IPS-18c (cell line): ENCODE results near the gene VMAC.
"Not testable (repeated sequence)": the region's sequence is repeated elsewhere in the genome, so short reads cannot be mapped to it uniquely, and the experiment has no call there.

Source experiments
- H3K4me3 ChIP-seq: 2 replicates; pipeline ENCODE4 v1.7.0; 2013; ENCODE audit warnings: low read depth, mild to moderate bottlenecking, low read length, moderate library complexity; ENCODE audit not compliant: insufficient read depth
- H3K9me3 ChIP-seq: one replicate; pipeline ENCODE4 v1.6.1; 2013; ENCODE audit warnings: mild to moderate bottlenecking, low read length, moderate library complexity; ENCODE audit not compliant: control insufficient read depth, insufficient read depth

VMAC gene, protein sequence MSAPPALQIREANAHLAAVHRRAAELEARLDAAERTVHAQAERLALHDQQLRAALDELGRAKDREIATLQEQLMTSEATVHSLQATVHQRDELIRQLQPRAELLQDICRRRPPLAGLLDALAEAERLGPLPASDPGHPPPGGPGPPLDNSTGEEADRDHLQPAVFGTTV

DNA sequence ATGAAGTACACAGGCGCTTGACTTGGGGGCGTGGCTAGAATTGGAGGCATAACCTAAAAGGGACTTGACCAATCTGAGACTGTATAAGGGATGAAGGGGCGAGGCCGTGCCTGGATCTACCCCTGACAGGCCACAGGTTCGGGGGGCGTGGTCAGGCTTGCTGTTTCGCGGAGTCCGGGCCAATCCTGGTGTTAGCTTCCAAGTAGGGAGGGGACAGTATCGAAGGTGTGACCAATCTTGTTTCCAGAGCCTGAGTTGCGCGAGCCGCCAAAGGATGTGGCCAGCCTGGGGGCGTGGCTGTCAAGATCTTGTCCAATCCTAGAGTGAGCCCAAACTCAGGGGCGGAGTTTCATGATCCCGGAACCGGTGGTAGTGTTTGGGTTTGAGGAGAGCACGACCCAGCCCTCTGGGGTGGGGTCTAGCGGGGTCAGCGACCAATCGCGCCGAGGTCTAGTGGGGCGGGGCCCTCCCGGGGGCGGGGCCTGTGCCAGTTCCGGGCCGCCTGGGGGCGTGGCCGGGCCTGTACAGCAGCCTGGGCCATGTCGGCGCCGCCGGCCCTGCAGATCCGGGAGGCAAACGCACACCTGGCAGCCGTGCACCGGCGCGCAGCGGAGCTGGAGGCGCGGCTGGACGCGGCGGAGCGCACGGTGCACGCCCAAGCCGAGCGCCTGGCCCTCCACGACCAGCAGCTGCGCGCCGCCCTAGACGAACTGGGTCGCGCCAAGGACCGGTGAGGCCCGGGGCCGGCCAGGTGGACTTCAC, at the start of gene VMAC:
VMAC (plus strand) TSS at position 521 of the 762 bp plus-strand sequence; CDS start at position 540, 19 bp downstream.
- peak within 1 kb of the TSS; percentile 99 for H3K4me3 ChIP-seq
- no peaks in the 10 kb centered on the region for H3K9me3 ChIP-seq

DNA sequence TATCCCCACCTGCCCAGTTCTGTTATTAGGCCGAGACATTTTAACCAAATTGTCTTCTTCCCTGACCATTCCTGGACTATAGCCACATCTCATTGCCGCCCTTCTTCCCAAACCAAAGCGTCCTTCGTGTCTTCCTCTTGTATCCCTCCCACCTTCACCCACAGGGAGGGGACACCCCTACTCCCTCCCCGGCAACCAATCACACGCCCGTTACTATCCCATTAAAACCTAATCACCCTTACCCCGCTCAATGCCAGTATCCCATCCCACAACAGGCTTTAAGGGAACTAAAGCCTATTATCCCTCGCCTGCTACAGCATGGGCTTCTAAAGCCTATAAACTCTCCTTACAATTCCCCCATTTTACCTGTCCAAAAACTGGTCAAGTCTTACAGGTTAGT, 49.5 kb upstream of the VMAC start:
- not testable (repeated sequence) for H3K9me3 ChIP-seq, H3K4me3 ChIP-seq

DNA sequence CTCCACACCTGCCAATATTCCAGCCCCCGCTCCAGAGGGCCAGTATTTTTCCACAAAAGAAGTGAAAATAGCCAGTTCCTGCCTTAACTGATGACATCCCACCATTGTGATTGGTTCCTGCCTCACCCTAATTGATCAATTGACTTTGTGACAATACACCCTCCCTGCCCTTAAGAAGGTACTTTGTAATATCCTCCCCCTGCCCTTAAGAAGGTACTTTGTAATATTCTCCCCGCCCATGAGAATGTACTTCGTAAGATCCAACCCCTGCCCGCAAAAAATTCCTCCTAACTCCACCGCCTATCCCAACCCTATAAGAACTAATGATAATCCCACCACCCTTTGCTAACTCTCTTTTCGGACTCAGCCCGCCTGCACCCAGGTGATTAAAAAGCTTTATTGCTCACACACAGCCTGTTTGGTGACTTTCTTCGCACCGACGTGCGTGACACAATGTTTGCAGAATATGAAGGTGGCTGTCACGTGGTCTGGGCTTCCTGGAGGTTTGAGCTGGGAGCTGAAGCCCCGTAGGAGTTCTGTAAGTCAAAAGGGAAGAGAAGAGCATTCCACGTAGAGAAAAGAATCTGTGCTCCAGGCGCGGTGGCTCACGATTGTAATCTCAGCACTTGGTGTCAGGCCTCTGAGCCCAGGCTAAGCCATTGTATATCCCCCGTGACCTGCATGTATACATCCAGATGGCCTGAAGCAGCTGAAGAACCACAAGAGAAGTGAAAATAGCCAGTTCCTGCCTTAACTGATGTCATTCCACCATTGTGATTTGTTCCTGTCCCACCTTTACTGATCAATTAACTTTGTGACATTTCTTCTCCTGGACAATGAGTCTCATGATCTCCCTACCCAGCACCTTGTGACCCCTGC, 47.2 kb upstream of the VMAC start:
- Histone ChIP-seq H3K4me3 (no peak overlapping the region), H3K9me3 (no peaks in the 10 kb centered on the region)

DNA sequence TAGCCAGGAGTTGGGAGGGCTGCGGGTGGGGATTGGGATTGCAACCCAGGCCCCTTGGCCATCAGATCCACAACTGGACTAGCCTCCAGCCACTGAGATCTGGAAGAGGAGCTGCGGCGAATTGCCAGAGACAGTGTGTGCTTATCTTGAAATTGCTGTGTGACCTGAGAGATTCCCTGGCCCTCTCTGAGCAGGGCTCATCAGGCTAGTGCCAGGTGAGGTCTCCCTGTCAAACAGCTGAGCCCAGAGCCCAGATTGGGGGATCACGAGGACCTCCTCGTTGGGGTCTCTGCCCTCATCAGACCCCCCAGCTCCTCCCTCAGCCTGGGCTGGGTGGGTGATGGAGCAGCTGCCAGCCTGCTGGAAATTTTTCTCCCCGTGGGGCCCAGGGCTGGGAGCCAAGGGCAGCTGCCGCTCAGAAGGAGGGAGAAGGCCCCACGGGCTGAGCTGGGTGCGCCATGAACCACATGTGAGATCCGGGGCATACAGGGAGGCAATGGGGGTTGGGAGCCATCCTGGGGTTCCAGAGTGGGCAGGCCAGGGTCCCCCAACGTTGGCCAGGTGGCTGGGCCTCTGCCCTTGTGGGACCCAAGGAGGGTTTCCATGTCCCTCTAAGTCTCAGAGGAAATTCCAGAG, 41.5 kb upstream of the VMAC start:
- H3K9me3 ChIP-seq: no peaks in the 10 kb centered on the region
- H3K4me3 ChIP-seq: no peak overlapping the region

DNA sequence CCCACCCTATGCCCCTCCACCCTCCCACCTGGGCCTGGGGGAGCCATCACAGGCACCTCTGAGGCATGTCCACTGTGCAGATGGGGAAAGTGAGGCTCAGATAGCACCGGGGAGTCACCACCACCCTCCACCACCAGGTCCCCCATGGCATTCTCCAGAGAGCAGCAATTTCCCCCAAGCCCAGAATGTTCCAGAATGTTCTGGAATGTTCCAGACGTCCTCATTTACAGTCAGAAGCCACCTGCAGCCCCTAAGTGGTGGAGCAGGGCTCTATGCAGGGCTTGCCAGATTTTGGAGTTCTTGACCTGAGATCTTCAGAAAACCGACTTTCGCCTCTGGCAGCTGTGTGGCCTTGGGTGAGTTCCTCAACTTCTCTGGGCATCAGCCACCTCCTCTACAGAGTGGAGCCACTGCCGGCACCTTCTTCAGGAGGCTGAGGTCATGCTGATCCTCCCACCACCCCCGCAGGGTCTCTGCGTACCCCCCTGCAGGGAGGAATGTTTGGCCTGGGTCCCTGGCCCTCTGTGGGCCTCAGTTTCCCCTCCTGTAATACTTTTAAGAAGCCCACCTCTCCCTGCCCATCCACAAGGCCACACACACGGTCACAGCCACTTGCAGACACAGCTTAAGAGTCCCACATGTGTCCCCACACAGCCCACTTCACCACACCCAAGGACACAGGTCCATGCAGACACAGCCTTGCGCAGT, 40.5 kb upstream of the VMAC start:
- no peak overlapping the region for H3K4me3 ChIP-seq
- H3K9me3 ChIP-seq: no peaks in the 10 kb centered on the region

DNA sequence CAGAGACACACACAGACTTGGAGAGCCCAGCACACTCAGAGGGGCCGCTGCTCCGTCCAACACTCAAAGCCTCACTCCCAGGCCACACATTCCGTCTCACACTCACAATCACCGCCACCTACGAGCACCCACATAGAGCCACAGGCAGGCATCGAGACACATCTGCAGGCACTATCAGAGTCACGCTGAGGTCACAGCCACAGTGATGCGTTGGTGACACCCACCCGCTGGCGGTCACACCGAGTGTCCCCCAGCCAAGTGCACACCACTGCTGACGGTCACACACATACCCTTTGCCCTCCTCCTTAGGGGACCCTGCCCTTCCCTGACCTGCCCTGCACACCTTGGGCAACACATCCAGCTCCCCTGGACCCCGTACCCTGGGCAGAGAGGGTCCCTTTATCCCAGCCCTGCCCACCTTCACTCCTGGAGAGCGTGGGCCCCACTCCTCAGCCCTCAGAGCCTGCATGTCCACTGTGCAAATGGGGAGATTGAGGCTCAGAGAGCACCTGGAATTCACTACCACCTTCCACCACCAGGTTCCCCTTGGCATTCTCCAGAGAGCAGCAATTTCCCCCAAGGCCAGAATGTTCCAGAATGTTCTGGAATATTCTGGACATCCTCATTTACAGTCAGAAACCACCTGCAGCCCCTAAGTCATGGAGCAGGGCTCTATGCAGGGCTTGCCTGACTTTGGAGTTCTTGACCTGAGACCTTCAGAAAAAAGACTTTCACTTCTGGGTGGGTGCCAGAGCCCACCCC, 39.8 kb upstream of the VMAC start:
- Histone ChIP-seq H3K4me3 (no peak overlapping the region), H3K9me3 (no peaks in the 10 kb centered on the region)

DNA sequence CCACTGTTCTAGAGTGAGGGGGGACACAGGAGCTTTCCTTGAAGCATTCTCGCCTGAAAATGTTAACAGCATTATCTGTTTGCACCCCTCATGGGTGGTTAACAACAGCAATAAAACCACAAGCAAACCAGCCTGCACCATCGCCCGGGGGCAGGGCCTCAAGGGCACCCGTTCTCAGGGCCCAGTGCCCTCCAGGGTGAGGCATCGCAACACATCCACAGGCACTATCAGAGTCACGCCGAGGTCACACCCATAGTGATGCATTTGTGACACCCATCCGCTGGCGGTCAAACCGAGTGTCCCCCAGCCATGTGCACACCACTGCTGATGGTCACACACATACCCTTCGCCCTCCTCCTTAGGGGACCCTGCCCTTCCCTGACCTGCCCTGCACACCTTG, 38.9 kb upstream of the VMAC start:
- no peaks in the 10 kb centered on the region for H3K9me3 ChIP-seq
- no peak overlapping the region for H3K4me3 ChIP-seq

DNA sequence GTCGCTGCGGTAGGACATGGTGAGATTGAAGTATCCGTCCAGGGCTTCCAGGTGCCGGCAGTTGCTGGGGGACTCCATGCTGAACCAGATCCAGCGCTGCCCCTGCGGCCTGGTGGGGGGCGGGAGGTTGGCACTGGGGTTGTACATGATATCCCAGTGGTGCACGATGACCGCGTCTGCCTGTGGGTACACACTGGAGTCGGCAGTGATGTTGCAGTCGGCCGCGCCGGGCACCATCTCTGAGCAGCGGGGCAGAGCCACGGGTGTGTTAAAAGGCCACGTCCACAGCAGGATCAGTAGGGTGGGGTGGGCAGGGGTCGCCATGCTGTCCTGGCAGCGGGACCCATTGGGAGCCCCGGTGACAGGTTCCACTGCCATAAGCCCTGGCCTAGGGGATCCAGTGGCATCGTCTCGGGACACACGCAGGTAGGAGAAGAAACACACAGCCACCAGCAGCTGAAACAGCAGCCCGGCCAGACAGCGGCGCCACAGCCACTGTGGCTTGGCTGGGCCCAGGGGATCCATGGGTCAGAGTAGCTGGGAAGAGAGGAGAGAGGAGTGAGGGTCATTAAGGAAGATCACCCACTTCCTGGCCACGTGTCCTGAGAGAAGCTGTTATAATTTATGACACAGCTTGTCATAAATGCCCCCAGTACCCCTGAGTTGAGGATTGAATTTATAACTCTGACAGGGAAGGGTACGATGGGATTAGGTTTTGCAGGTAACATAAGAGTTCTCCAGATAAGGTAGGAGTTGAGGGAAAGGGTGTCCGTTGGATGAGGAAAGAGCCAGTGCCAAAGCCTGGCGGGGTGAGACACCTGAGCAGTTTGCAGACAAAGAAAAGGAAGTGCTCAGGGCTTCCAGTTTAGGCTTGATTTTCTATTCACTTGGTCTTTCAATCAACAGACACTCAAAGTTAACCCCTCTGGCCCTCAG, 37.2 kb upstream of the VMAC start:
- no peak overlapping the region for H3K4me3 ChIP-seq

DNA sequence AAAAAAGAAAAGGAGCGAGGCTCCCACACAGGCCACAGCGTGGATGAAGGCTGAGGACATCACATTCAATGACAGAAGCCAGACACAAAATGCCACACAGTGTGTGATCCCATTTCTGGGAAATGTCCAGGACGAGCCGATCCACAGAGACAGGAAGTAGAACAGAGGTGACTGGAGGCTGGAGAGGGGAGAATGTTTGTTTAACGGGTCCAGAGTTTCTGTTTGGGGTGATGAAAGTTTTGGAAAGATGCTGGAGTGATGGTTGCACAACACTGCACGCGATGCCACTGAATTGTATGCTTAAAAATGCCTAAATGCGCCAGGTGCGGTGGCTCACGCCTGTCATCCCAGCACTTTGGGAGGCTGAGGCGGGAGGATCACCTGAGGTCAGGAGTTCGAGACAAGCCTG, 33.7 kb upstream of the VMAC start:
- Histone ChIP-seq H3K4me3 (no peak overlapping the region), H3K9me3 (no peaks in the 10 kb centered on the region)

More for the DNA sequence above, 37.2 kb upstream of the VMAC start:
- H3K9me3 ChIP-seq: no peaks in the 10 kb centered on the region

DNA sequence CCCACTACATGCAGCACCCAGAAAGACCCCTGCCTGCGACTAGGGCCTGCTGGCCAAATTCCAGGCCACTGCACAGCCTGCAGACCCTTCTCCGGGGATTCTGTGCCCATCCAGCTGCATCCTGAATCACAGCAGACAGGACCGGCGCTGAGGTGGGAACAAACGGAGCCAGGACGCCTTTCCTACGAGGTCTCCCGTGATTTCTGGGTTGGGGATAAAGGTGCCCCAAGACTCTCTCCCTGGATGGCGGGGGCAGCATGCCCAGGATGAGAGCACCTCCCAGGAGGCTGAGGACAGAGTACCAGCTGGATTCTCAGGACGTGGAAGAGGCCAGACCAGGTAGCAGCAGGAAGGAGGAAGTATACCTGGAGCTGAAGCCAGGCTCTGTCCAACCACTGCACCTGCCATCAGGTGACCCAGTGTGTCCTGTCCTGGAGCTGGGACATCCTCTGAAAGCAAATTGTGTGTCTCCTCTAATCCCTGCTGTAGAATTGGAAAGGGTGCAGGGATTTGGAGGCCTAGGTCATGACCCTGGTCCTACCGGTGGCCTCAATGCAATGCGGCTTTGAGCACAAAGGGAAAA, 31.0 kb upstream of the VMAC start:
- Histone ChIP-seq H3K9me3 (no peaks in the 10 kb centered on the region), H3K4me3 (no peak overlapping the region)

DNA sequence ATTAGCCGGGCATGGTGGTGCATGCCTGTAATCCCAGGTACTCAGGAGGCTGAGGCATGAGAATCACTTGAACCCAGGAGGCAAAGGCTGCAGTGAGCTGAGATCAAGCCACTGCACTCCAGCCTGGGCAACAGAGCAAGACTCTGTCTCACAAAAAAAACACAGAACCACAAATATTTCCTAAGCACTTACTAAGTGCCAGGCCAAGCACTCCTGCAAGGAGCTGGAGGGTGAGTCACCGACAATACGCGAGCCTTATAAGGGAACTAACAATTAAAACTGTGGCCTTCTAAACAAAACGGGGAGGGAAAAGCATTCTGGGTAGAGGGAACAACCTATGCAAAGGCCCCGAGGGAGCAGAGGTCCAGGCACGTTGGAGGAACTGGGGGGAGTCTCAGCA, 30.2 kb upstream of the VMAC start:
- H3K4me3 ChIP-seq, H3K9me3 ChIP-seq: not testable (repeated sequence)

DNA sequence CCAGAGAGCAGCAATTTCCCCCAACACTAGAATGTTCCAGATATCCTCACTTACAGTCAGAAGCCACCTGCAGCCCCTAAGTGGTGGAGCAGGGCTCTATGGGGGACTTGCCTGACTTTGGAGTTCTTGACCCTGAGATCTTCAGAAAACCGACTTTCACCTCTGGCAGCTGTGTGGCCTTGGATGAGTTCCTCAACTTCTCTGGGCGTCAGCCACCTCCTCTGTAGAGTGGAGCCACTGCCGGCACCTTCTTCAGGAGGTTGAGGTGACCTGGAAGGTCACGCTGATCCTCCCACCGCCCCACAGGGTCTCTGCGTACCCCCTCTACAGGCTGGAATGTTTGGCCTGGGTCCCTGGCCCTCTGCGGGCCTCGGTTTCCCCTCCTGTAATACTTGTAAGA, 27.2 kb upstream of the VMAC start:
- no peaks in the 10 kb centered on the region for H3K9me3 ChIP-seq
- H3K4me3 ChIP-seq: no peak overlapping the region

DNA sequence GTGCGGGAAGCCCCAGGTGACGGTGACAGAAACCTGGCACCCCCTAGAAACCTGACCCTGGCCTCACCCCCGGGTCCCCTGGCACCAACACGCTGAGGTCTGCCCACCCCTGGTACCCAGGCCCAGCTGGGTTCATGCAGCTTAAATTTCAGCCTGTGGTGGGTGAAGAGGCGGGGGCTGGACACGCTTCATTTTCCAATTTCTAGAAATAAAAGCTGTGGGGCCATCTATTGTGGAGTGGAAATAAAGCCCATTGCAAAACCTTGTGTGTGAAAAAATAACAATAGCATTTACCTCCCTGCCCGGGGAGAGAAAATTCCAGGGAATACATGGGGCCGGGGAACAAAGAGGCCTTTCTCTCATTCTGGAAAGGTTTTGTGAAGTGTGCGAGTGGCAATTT, 26.8 kb upstream of the VMAC start:
- Histone ChIP-seq H3K4me3 (no peak overlapping the region), H3K9me3 (no peaks in the 10 kb centered on the region)

DNA sequence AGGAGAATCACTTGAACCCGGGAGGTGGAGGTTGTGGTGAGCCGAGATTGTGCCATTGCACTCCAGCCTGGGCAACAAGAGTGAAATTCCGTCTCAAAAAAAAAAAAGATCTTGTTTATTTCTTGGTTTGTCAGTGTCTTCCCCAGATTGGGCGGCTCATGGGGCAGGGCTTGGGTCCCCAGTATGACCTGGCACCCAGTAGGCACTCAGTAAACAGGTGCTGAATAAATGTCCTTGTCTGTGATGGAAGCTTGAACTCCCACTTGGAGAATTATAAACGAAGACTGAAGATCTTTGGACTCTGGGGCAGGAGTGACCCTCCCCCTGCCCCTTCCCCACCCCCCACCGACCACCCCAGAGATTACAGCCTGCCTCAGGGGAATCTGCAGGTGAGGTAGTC, 24.5 kb upstream of the VMAC start:
- no peaks in the 10 kb centered on the region for H3K9me3 ChIP-seq
- no peak overlapping the region for H3K4me3 ChIP-seq

DNA sequence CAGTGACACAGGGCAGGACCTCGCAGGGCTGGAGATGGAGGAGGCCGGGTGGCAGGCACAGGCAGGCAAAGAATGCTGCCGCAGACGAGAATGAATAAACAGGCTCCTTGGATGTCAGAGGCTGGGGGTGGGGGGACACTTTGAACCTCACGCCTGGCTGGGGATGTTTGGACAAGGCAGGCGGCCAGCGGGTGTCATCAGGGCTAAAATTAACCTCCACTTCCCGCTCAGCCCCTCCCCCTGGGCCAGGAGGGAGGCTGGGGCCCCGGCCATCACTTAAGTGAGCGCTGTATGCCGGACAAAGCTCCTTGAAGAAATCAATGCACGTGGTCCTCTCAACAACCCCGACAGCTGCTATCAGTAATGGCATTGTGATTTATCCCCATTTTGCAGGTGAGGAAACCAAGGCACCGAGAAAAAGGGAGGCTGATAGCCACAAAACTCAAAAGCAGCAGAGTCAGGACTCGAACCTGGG, 24.0 kb upstream of the VMAC start:
- no peaks in the 10 kb centered on the region for H3K9me3 ChIP-seq
- no peak overlapping the region for H3K4me3 ChIP-seq
